ENCODE measurements around the gene FOXN3. TPM values are rescaled to one million over a fixed set of nuclear protein-coding genes. Genes with fewer than 3 reads are reported as not detected.
A peak's percentile ranks its signal among the peaks of the same experiment; 100 is the strongest.

The FOXN3 gene
- total RNA-seq, 2 donors from 2014 or later, result 116 to 117 TPM

DNA sequence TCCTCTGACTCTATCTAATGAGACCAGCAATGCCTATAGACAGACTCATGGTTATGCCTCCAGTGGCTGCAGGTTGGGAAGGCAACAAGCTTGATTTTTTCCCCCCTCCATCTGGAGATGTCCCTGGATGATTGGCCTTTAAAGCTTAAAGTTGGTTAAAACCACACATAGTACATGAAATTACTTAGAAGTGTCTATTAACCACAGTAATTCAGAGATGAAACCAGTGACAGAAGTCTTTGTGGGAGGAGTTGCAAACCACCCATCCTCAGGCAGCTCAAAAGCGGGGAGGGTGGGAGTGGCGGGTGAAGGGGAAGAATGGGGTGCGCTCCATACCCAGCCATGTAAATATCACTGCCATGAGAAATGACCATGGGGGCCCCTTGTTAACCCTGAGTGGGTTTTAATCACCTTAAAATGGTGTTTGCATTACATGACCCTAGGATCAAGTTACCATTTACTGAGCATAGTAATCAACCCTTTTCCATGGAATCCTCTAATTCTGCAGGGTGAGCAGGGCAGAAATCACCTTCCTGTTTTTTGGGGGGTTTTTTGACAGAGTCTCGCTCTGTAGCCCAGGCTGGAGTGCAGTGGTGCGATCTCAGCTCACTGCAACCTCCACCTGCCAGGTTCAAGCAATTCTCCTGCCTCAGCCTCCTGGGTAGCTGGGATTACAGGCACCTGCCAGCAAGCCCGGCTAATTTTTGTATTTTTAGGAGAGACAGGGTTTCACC is 133.5 kb downstream of the FOXN3 start:
- Mint-ChIP-seq H3K27ac (no peak overlapping the region), H3K4me3 (no peak overlapping the region)

DNA sequence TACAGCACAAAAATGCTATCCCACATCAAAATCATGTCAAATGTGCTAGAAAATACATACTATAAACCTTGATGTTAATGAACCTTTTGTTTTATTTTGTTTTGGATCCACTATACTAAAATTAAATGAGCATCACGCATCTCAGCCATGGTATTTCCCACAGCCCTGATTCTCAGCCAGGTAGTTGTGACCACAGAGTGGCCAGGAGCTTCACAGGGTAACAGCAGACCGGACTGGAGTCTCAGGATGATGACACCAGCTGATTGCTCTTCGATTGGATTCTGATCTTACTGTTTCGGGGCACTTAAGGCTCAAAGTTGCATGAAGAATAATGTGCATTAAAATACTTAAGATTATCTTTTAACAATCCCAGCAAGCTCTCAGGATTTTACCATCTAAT is 134.8 kb downstream of the FOXN3 start:
- no peaks in the 10 kb centered on the region for H3K27me3 Mint-ChIP-seq
- no peak for DNase-seq
- no peaks in the 10 kb centered on the region for H3K9me3 ChIP-seq (ENCODE audit: control insufficient read depth, low read length, poor library complexity, severe bottlenecking)
- H3K4me3 Mint-ChIP-seq, result no peak overlapping the region
- H3K4me1 Mint-ChIP-seq, result peaks cover 32% of the 10 kb centered on the region
- H3K27ac Mint-ChIP-seq, result no peak overlapping the region
- no peak for ATAC-seq
- H3K36me3 Mint-ChIP-seq (ENCODE audit: low read depth), result peaks cover 4% of the 10 kb centered on the region

More for the DNA sequence above, 133.5 kb downstream of the FOXN3 start:
- H3K36me3 Mint-ChIP-seq (ENCODE audit: low read depth), result no peaks in the 10 kb centered on the region
- ATAC-seq, result no peak
- no peaks in the 10 kb centered on the region for H3K27me3 Mint-ChIP-seq
- no peaks in the 10 kb centered on the region for H3K9me3 ChIP-seq (ENCODE audit: control insufficient read depth, low read length, poor library complexity, severe bottlenecking)
- H3K4me1 Mint-ChIP-seq, result peaks cover 25% of the 10 kb centered on the region
- no peak for DNase-seq

DNA sequence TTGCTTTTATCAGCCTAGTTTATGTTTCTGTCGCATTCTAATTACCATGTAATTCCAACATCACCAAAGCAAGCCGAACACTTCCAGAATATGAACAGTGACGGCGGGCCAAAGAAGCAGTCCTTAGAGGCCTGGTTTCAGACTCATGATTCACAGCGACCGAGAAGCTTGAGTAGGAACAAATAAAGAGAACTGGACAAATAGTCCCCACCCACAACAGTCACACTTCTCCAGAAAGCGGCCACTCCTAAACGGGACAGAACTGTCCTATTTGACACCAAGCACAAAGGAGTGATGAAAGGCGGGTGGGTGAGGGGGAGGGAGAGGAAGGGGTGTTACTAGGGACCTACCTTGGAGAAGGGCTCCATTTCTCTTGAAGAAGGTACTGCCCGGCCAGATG is 136.4 kb downstream of the FOXN3 start:
- no peak overlapping the region for H3K4me3 Mint-ChIP-seq
- no peak overlapping the region for H3K27ac Mint-ChIP-seq
- DNase-seq (no peak), ATAC-seq (no peak)
- H3K36me3 Mint-ChIP-seq (ENCODE audit: low read depth), result peaks cover 4% of the 10 kb centered on the region
- H3K4me1 Mint-ChIP-seq, result peaks cover 39% of the 10 kb centered on the region
- H3K27me3 Mint-ChIP-seq, result no peaks in the 10 kb centered on the region
- no peaks in the 10 kb centered on the region for H3K9me3 ChIP-seq (ENCODE audit: control insufficient read depth, low read length, poor library complexity, severe bottlenecking)

DNA sequence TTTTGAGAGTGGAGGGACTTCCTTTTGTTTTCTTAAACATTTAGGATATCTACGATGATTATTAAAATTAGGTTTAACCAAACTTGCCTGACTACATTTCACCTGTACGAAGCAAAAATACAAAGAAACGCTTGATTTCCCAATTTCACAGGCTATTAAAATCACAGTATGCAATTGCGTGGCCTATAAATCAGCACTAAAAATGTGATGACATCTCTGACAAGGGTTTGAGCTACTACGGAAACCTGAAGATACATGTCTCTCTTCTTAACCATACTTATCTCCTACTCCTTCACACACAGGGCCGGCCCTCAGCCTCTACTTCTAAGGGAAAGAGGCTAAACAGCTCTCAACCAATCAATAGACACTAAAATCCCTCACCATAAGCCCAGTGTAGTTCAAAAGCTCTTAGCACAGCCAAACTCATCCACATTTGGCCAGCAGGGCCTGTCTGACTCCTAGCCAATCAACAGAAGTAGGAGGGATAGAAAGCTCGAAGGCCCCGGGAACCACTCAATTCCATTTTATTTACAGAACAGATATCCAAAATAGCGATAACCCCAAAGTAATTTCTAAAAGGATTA is 137.3 kb downstream of the FOXN3 start:
- H3K4me3 Mint-ChIP-seq, result no peak overlapping the region
- H3K27me3 Mint-ChIP-seq, result no peaks in the 10 kb centered on the region
- H3K36me3 Mint-ChIP-seq (ENCODE audit: low read depth), result peaks cover 4% of the 10 kb centered on the region
- DNase-seq, result no peak
- no peak for ATAC-seq
- H3K9me3 ChIP-seq (ENCODE audit: control insufficient read depth, low read length, poor library complexity, severe bottlenecking), result no peaks in the 10 kb centered on the region
- H3K4me1 Mint-ChIP-seq, result peaks cover 39% of the 10 kb centered on the region
- no peak overlapping the region for H3K27ac Mint-ChIP-seq

DNA sequence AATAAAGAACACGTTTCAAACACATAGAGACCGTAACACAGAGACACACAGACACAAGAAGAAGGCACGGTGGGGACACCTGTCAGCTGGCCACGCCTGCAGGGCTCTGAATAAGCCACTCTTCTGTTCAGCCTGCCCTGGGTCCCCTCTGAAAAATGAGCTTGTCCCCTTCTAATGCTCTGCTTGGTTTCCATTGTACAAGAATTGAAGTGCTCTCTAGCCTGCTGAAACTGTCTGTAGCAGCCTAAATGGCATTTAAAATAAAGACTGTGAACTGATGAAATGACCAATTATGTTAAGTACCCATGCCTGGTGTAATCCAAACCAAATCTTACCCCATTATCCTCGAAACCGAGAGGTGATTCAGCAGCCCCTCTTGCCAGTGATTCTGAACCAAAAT is 139.8 kb downstream of the FOXN3 start:
- H3K9me3 ChIP-seq (ENCODE audit: control insufficient read depth, low read length, poor library complexity, severe bottlenecking), result no peaks in the 10 kb centered on the region
- Mint-ChIP-seq H3K36me3 (ENCODE audit: low read depth) (peaks cover 4% of the 10 kb centered on the region), H3K4me3 (no peak overlapping the region), H3K4me1 (peaks cover 43% of the 10 kb centered on the region), H3K27ac (peak overlapping the region; percentile 59), H3K27me3 (no peaks in the 10 kb centered on the region)
- ATAC-seq (no peak), DNase-seq (no peak)

DNA sequence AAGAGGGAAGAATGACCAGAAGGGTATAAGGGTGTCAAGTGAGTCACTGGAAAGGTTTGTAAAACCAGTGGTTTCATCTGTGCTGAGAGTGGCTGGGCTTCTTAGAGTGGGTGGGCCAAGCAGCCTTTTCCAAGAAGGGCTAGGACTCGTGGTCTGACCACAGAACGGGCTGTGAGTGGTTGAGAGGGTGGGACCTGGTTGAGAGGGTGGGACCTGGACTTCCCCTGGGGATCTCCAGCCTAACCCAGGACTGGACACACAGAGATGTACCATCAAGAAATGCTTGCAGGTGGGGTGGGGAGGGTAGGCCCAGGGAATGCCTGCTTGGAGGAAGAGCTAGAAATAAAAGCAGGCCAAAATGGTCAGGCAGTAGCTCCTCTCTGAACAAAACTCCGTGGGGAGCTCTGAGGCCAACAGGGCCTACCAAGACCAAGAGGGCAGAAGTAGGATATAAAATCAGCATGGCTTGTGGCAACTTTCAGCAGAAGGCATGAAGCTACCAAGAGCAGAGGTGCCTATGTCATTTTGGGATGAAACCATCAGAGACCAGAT is 140.5 kb downstream of the FOXN3 start:
- H3K4me3 Mint-ChIP-seq, result peak overlapping the region; percentile 19
- peak; percentile 80 for ATAC-seq
- H3K36me3 Mint-ChIP-seq (ENCODE audit: low read depth), result peaks cover 4% of the 10 kb centered on the region
- no peaks in the 10 kb centered on the region for H3K9me3 ChIP-seq (ENCODE audit: control insufficient read depth, low read length, poor library complexity, severe bottlenecking)
- no peak for DNase-seq
- H3K4me1 Mint-ChIP-seq, result peaks cover 39% of the 10 kb centered on the region
- no peaks in the 10 kb centered on the region for H3K27me3 Mint-ChIP-seq
- peak overlapping the region; percentile 6 for H3K27ac Mint-ChIP-seq

DNA sequence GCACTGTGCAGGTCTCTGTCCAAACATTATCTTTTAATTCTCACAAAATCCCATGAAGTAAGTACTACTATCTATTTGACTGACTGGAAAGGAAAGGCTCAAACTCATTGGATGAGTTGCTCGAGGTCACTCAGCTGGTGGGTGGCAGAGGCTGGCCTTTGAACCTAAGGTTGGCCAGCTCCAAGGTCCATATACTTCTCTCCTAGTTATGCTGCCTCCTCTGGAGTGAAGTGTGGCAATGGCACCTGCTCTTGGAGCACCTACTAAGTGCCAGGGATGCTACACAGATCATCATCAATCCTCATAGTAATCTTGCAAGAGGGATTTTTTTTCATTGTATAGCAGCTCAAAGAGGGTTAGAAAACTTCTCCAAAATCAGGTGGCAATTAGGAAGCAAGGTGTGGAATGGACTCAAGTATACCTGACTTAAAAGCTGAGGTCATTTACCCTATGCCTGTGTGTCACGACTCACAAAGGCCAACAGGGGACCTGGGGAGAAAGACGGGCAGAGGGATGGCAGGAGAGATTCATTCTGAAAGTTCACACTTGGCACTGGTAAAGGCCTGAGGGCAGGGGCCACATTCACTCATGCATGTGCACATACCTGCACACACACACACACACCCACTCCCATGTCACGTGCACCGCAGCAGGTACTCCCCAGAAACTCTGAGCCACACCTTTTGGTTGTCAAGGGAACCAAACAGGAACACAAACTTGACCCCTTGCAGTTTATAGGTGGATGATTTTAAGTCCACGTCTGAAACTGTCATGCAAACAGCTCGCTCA is 146.4 kb downstream of the FOXN3 start:
- Mint-ChIP-seq H3K27ac (peak overlapping the region; percentile 39), H3K4me3 (no peak overlapping the region), H3K27me3 (no peaks in the 10 kb centered on the region), H3K36me3 (ENCODE audit: low read depth) (peaks cover 4% of the 10 kb centered on the region), H3K4me1 (peaks cover 49% of the 10 kb centered on the region)
- ATAC-seq, result peak; percentile 66
- no peak for DNase-seq
- no peaks in the 10 kb centered on the region for H3K9me3 ChIP-seq (ENCODE audit: control insufficient read depth, low read length, poor library complexity, severe bottlenecking)

DNA sequence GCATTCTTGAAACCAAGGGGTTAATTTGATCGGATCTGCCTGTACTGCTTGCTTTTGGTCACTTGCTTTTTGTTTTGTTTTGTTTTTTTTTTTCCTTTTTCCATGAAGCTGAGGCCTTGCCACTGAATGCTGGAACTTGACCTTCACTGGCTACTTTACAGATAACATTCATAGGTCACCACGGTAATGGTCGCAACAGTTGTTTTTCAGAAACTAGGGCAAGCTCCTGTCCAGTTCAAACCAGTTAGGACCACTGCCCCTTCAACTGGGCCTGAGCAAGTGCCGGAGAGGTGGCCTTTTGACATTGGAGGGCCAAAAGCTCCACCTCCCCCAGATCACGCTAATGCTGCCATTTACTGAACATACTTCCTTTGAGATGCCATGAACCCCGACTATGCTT is 147.6 kb downstream of the FOXN3 start:
- Mint-ChIP-seq H3K36me3 (ENCODE audit: low read depth) (peaks cover 4% of the 10 kb centered on the region), H3K4me3 (no peak overlapping the region), H3K27me3 (no peaks in the 10 kb centered on the region), H3K4me1 (peaks cover 47% of the 10 kb centered on the region), H3K27ac (no peak overlapping the region)
- H3K9me3 ChIP-seq (ENCODE audit: control insufficient read depth, low read length, poor library complexity, severe bottlenecking), result no peaks in the 10 kb centered on the region
- DNase-seq, result no peak
- ATAC-seq, result no peak

DNA sequence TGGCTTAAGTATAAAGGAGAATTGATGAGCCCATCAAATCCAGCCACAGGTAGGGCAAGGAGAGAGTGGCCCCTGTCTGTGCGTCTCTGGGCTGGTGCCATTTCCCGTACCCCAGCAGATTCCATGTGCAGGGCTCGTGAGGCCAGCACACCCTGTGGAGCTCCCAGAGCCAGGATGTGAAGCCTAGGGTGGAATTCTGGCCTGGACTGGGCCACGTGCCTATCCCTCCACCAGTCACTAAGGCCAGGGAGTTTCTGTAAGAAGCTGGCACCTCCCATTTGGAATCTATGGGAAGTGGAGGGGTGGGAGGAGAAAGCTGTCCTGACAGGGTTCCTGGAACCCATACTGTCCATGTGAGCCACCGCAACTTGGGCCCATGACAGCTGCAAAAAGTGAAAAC is 148.5 kb downstream of the FOXN3 start:
- H3K36me3 Mint-ChIP-seq (ENCODE audit: low read depth), result peaks cover 6% of the 10 kb centered on the region
- ATAC-seq (no peak), DNase-seq (no peak)
- H3K9me3 ChIP-seq (ENCODE audit: control insufficient read depth, low read length, poor library complexity, severe bottlenecking), result no peaks in the 10 kb centered on the region
- H3K27ac Mint-ChIP-seq, result no peak overlapping the region
- no peaks in the 10 kb centered on the region for H3K27me3 Mint-ChIP-seq
- H3K4me3 Mint-ChIP-seq, result no peak overlapping the region
- H3K4me1 Mint-ChIP-seq, result peaks cover 47% of the 10 kb centered on the region

DNA sequence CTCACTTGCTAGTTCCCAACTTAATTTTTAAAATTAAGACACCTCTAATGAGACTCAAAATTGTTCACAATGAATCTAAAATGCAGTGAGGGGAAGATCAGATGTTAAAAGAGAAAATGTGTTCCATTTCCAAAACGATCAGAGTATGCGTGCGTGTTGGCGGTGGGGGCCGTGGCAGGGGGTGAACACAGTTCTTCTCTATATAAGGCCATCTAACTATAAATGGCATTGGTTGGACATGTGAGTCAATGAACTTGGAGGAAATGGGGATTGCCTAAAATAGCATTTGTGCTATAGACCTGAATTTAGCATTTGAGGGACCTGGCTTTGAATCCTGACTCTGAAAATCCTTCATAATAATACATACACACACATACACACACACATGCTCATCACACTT is 149.4 kb downstream of the FOXN3 start:
- H3K27ac Mint-ChIP-seq, result no peak overlapping the region
- H3K27me3 Mint-ChIP-seq, result no peaks in the 10 kb centered on the region
- ATAC-seq (no peak), DNase-seq (no peak)
- no peaks in the 10 kb centered on the region for H3K9me3 ChIP-seq (ENCODE audit: control insufficient read depth, low read length, poor library complexity, severe bottlenecking)
- peaks cover 40% of the 10 kb centered on the region for H3K4me1 Mint-ChIP-seq
- peaks cover 6% of the 10 kb centered on the region for H3K36me3 Mint-ChIP-seq (ENCODE audit: low read depth)
- no peak overlapping the region for H3K4me3 Mint-ChIP-seq

DNA sequence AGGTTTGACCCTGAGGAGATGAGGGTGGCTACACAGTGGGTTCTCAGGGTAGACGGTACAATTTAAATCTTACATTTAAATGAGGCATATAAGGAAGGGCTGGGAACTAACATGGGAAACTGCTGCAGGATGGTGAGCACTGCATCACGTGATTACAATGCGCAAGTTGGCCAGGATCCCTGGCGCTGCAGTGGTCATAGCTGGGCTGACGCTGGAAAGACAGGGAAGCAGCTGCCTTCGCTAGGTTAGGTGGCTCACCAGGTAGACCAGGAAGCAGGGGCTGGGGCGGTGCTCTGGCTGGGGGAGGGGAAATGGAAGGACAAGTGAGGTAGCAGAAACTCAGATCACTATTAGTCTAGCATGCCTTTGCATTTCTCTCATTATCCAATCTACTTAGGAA is 149.9 kb downstream of the FOXN3 start:
- no peak for DNase-seq
- no peak for ATAC-seq
- H3K9me3 ChIP-seq (ENCODE audit: control insufficient read depth, low read length, poor library complexity, severe bottlenecking), result no peaks in the 10 kb centered on the region
- H3K27ac Mint-ChIP-seq, result no peak overlapping the region
- no peaks in the 10 kb centered on the region for H3K27me3 Mint-ChIP-seq
- H3K36me3 Mint-ChIP-seq (ENCODE audit: low read depth), result peaks cover 6% of the 10 kb centered on the region
- no peak overlapping the region for H3K4me3 Mint-ChIP-seq
- H3K4me1 Mint-ChIP-seq, result peaks cover 41% of the 10 kb centered on the region

DNA sequence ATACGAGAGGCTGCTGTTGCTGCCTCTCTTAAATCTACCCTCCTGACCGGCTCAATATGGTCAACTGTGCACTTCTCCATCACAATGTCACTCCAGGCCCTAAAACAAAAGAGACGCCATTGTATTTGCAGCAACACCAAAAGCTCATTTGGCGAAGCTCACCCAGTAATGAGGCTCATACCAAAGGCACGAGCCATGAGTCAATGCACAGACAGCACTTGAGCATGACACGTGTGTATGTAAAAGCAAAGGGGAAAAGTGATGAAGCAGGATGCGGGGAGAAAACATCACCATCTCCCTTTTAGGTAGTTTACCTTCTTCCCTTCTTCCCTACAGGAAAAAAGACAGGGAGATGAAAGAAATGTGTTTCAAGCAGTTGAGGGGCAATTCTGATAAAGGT is 150.3 kb downstream of the FOXN3 start:
- H3K4me1 Mint-ChIP-seq, result peaks cover 45% of the 10 kb centered on the region
- DNase-seq (no peak), ATAC-seq (no peak)
- no peaks in the 10 kb centered on the region for H3K9me3 ChIP-seq (ENCODE audit: control insufficient read depth, low read length, poor library complexity, severe bottlenecking)
- no peak overlapping the region for H3K4me3 Mint-ChIP-seq
- no peaks in the 10 kb centered on the region for H3K27me3 Mint-ChIP-seq
- H3K27ac Mint-ChIP-seq, result no peak overlapping the region
- H3K36me3 Mint-ChIP-seq (ENCODE audit: low read depth), result peaks cover 6% of the 10 kb centered on the region

DNA sequence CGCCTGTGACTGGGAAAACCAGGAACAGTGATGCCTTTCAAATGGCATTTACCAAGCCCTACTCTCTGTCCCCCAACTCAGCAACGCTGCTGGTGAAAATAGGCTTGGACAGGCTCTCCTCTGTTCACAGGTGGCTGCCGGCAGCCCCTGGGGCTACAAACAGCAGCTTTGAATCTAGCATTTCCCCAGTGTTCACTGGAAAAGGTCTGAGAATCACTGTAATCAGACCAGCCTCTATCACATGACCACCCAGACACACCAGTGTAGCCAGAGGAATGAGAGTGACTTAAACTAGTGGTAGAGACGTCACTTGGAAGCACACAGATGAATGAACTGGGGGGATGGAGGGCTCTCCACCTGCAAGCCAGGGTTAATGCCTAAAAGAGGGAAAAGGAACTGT is 151.8 kb downstream of the FOXN3 start:
- Mint-ChIP-seq H3K36me3 (ENCODE audit: low read depth) (peaks cover 6% of the 10 kb centered on the region), H3K27me3 (no peaks in the 10 kb centered on the region), H3K4me1 (peaks cover 40% of the 10 kb centered on the region), H3K4me3 (no peak overlapping the region), H3K27ac (no peak overlapping the region)
- DNase-seq (no peak), ATAC-seq (no peak)
- no peaks in the 10 kb centered on the region for H3K9me3 ChIP-seq (ENCODE audit: control insufficient read depth, low read length, poor library complexity, severe bottlenecking)
